HG02852 (cell line): Measurements from ENCODE around the gene PTPRO.

Source experiments
- ATAC-seq: cut with Tn5 transposase; IDR thresholded peaks from one replicate; pipeline ENCODE4 v1.9.1; 2021; ENCODE audit warnings: mild to moderate bottlenecking, moderate library complexity; ENCODE audit not compliant: unreplicated experiment

Gene PTPRO

DNA sequence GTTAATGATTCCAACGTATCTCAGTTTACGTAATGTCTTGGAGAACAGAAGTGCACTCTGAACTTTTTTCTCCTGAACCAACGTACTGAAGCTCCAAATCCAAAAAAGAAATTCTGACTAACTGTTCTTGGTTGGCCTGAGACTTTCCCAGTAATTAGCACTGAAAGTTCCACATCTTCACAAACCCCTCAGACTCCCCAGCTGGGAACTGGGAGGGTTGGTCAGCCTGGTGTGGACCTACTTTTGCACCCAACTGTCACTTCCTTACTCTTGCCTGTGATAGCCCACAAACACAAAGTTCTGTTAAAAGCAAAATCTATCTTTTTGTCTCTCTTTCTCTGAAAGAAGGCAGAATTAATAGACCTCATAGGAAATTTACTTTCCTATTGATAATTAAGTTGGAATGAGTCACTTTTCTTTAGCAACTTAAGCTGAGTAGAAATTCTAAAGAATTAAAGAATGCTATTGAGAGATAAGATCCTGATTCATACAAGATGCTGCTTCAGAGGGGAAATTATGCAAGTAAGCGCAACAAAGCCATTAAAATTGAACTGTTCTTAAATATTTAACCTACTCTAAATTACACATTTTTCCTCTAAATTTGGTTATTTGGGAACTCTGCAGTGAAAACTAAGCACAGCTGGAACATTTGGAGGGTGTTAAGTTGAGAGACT lies 311.8 kb downstream of the PTPRO start:
- no peak for ATAC-seq

DNA sequence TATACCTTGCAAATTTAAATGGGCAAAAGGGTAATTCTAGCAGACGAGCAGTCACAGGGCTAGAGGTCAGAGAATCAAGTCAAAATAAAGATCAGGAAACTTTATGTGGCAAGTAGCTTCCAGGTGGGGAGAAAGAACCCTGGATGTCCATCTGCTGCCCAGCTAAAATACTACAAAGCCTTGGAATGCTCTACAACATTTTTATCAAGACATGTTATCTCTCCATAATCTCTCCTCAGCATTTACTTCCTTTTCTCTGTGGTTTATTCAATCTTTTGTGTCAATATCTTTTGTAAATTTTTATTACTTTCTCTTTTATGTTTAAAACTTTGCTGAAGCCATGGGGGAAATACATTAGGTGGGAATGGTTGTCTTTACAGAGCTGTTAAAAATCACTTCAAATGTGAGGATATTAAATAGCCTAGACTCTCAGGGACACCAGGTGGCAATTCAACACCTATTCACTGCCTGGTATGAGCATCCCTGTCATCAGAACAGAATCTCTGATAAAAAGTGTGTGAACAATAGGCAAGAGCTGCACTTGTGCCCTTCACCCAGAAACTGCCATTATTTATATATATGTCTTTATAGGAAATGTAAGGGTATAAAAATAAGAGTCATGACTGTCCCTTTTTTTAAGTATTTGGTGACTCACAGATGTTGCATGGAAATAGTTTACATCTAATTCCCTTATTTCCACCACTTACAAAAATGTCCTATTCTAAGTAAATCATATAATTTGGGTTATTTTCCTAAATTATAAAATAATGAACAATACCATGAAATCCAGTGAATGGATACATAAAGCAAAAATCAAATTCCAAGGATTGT lies 314.0 kb downstream of the PTPRO start:
- no peak for ATAC-seq

DNA sequence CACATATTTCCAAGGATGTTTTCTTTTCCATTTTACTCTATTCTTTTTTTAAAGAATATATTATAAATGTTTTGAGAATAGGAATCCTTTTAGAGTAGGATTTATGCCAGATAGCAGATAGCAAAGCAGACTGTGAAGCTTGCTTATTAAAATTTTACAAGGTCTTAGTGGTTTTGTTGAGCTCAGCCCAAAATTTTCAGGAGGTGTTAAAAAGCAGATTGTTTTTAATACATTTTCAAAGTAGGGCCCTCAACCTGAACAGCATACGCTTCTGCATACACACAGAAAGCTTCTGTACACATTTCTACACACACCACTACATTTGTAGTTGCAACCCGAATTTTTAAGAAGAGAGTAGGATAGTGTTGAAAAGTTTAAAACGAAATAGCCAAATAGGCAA lies 315.9 kb downstream of the PTPRO start:
- ATAC-seq = no peak

GRCh38 chr12:15644700-15645099 lies 322.4 kb downstream of the PTPRO start:
- ATAC-seq = no peak

GRCh38 chr12:15646581-15646980 lies 324.3 kb downstream of the PTPRO start:
- no peak for ATAC-seq
